NCI-H146 (cell line): ENCODE measurements around the gene CBLC.

Experiments used
- DNase-seq: peaks from one replicate; lab custom pipeline; 2025; lab: John Stamatoyannopoulos, UW

CBLC gene

GRCh38 chr19:44746946-44747738 is 30.5 kb upstream of the CBLC start:
- peak; percentile 80 for DNase-seq

GRCh38 chr19:44747739-44748425 is 29.8 kb upstream of the CBLC start:
- DNase-seq: peak; percentile 43

- peak; percentile 59 for DNase-seq
Measured at GRCh38 chr19:44748426-44749254, 29.1 kb upstream of the CBLC start, which contains the start of gene BCL3. BCL3 (plus strand) TSS chr19:44748708; CDS start chr19:44748791, 83 bp downstream.

GRCh38 chr19:44749292-44749691 is 28.4 kb upstream of the CBLC start:
- no peak for DNase-seq

- DNase-seq: no peak
Measured at GRCh38 chr19:44749994-44750393, 27.7 kb upstream of the CBLC start.

GRCh38 chr19:44752123-44752815 is 25.4 kb upstream of the CBLC start:
- DNase-seq: no peak

GRCh38 chr19:44752816-44753625 is 24.7 kb upstream of the CBLC start:
- no peak for DNase-seq

GRCh38 chr19:44753626-44753931 is 24.1 kb upstream of the CBLC start:
- DNase-seq: no peak

GRCh38 chr19:44753932-44754749 is 23.5 kb upstream of the CBLC start:
- no peak for DNase-seq

- DNase-seq: no peak
Measured at GRCh38 chr19:44754750-44755080, 23.0 kb upstream of the CBLC start.

- DNase-seq: no peak
Measured at GRCh38 chr19:44755219-44755618, 22.5 kb upstream of the CBLC start.

- DNase-seq: no peak
Measured at GRCh38 chr19:44756089-44756562, 21.6 kb upstream of the CBLC start.

GRCh38 chr19:44757057-44757734 is 20.5 kb upstream of the CBLC start:
- no peak for DNase-seq

GRCh38 chr19:44757735-44758505 is 19.8 kb upstream of the CBLC start:
- DNase-seq: no peak

GRCh38 chr19:44758596-44758995 is 19.1 kb upstream of the CBLC start:
- DNase-seq: no peak

- DNase-seq: no peak
Measured at GRCh38 chr19:44759083-44759804, 18.4 kb upstream of the CBLC start.

- DNase-seq: no peak
Measured at GRCh38 chr19:44762038-44762437, 15.7 kb upstream of the CBLC start.
